ENCODE data around the gene ROBO1.

ROBO1 gene

GRCh38 chr3:78659386-78659987, 1108.3 kb downstream of the ROBO1 start:
- peak; percentile 33 for TF ChIP-seq CTCF (IDR thresholded peaks at IDR 0.05; ENCODE audit: low read depth, low read length, missing control alignments)
- peak; percentile 10 for DNase-seq (ENCODE audit: low read depth)

GRCh38 chr3:78647726-78648125, 1120.1 kb downstream of the ROBO1 start:
- no peak for TF ChIP-seq CTCF (IDR thresholded peaks at IDR 0.05; ENCODE audit: low read depth, low read length, missing control alignments)
- no peak overlapping the region for H3K4me3 ChIP-seq (ENCODE audit: low read depth, low read length)
- DNase-seq (ENCODE audit: low read depth), result no peak

More at GRCh38 chr3:78659386-78659987, 1108.3 kb downstream of the ROBO1 start:
- no peak overlapping the region for H3K4me3 ChIP-seq (ENCODE audit: low read depth, low read length)

- peak; percentile 18 for DNase-seq (ENCODE audit: low read depth)
- peak; percentile 78 for TF ChIP-seq CTCF (IDR thresholded peaks at IDR 0.05; ENCODE audit: low read depth, low read length, missing control alignments)
- H3K4me3 ChIP-seq (ENCODE audit: low read depth, low read length), result no peak overlapping the region
Observed at GRCh38 chr3:78645628-78646310, 1122.0 kb downstream of the ROBO1 start.

GRCh38 chr3:78644847-78645246, 1123.0 kb downstream of the ROBO1 start:
- TF ChIP-seq CTCF (IDR thresholded peaks at IDR 0.05; ENCODE audit: low read depth, low read length, missing control alignments), result no peak
- H3K4me3 ChIP-seq (ENCODE audit: low read depth, low read length), result no peak overlapping the region
- no peak for DNase-seq (ENCODE audit: low read depth)

- TF ChIP-seq CTCF (IDR thresholded peaks at IDR 0.05; ENCODE audit: low read depth, low read length, missing control alignments), result no peak
- H3K4me3 ChIP-seq (ENCODE audit: low read depth, low read length), result no peak overlapping the region
- DNase-seq (ENCODE audit: low read depth), result no peak
Observed at GRCh38 chr3:78642226-78643035, 1125.4 kb downstream of the ROBO1 start.

GRCh38 chr3:78641703-78642102, 1126.1 kb downstream of the ROBO1 start:
- no peak for DNase-seq (ENCODE audit: low read depth)
- TF ChIP-seq CTCF (IDR thresholded peaks at IDR 0.05; ENCODE audit: low read depth, low read length, missing control alignments), result no peak
- H3K4me3 ChIP-seq (ENCODE audit: low read depth, low read length), result no peak overlapping the region
